Measurements from ENCODE around the gene CES4A.

Gene CES4A

GRCh38 chr16:66996324-66996982 is 8.1 kb downstream of the CES4A start:
- peaks cover 9% of the 10 kb centered on the region for H3K4me1 Mint-ChIP-seq (ENCODE audit: low read depth)
- H3K9me3 Mint-ChIP-seq, result no peaks in the 10 kb centered on the region
- no peak overlapping the region for H3K4me3 Mint-ChIP-seq
- H3K36me3 Mint-ChIP-seq (ENCODE audit: low read depth), result no peaks in the 10 kb centered on the region
- no peak overlapping the region for H3K27ac Mint-ChIP-seq
- H3K27me3 Mint-ChIP-seq, result peaks cover 9% of the 10 kb centered on the region

DNA sequence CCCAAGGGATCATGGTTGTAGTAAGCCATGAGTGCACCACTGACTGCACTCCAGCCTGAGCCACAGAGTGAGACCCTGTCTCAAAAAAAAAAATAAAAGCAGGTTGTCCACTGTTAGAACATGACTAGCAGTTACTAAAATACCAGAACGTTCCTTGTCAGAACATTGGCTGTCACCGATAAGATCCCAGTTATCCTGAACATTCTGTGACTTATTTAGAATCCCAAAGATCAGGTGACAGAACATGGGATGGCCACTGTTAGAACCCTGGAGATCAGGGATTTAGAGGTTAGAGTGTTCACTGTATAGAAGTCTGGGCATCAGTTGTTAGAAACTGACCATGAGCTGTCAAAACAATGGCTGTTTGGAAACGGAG is 8.6 kb downstream of the CES4A start:
- peaks cover 9% of the 10 kb centered on the region for H3K27me3 Mint-ChIP-seq
- H3K4me3 Mint-ChIP-seq, result no peak overlapping the region
- H3K9me3 Mint-ChIP-seq, result no peaks in the 10 kb centered on the region
- no peaks in the 10 kb centered on the region for H3K36me3 Mint-ChIP-seq (ENCODE audit: low read depth)
- H3K27ac Mint-ChIP-seq, result no peak overlapping the region
- H3K4me1 Mint-ChIP-seq (ENCODE audit: low read depth), result peaks cover 13% of the 10 kb centered on the region

DNA sequence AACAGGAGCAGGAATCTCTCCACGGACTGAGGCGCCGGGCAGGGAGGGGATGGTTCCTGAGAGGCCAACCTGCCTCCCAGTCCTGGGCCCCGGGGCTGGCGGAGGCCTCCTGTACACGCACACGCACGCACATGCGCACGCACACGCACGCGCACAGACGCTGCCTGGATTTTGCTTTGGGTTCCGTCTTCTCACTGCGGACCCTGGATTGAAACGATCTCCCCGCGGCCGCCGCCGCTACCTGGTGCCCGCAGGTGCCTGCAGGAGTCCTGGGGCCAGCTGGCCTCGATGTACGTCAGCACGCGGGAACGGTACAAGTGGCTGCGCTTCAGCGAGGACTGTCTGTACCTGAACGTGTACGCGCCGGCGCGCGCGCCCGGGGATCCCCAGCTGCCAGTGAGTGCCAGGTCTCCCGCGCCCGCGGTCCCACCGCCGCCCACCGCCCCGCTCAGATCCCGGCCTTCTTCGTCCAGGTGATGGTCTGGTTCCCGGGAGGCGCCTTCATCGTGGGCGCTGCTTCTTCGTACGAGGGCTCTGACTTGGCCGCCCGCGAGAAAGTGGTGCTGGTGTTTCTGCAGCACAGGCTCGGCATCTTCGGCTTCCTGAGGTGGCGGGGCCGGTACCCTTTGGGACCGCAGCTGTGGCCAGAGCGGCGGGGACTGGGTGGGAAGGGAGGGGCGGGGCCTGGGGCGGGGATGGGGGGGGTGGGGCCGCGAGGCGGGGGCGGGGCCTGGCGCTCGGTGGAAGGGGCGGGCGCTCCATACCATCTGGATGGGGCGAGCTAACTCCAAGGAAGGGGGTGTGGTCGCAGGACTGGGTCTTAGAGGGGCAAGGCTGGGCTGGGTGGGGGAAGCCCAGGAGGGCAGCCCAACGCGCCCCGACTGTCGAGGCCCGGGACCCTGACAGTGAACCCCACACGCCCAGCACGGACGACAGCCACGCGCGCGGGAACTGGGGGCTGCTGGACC is 12.3 kb downstream of the CES4A start:
- peaks cover 9% of the 10 kb centered on the region for H3K27me3 Mint-ChIP-seq
- H3K9me3 Mint-ChIP-seq, result no peaks in the 10 kb centered on the region
- no peaks in the 10 kb centered on the region for H3K36me3 Mint-ChIP-seq (ENCODE audit: low read depth)
- H3K4me1 Mint-ChIP-seq (ENCODE audit: low read depth), result peaks cover 13% of the 10 kb centered on the region
- H3K4me3 Mint-ChIP-seq, result peak overlapping the region; percentile 59
- H3K27ac Mint-ChIP-seq, result peak overlapping the region; percentile 22

GRCh38 chr16:67001726-67002125 is 13.3 kb downstream of the CES4A start:
- peaks cover 9% of the 10 kb centered on the region for H3K27me3 Mint-ChIP-seq
- H3K4me1 Mint-ChIP-seq (ENCODE audit: low read depth), result peaks cover 13% of the 10 kb centered on the region
- no peak overlapping the region for H3K27ac Mint-ChIP-seq
- H3K4me3 Mint-ChIP-seq, result peak overlapping the region; percentile 8
- no peaks in the 10 kb centered on the region for H3K9me3 Mint-ChIP-seq
- H3K36me3 Mint-ChIP-seq (ENCODE audit: low read depth), result no peaks in the 10 kb centered on the region

DNA sequence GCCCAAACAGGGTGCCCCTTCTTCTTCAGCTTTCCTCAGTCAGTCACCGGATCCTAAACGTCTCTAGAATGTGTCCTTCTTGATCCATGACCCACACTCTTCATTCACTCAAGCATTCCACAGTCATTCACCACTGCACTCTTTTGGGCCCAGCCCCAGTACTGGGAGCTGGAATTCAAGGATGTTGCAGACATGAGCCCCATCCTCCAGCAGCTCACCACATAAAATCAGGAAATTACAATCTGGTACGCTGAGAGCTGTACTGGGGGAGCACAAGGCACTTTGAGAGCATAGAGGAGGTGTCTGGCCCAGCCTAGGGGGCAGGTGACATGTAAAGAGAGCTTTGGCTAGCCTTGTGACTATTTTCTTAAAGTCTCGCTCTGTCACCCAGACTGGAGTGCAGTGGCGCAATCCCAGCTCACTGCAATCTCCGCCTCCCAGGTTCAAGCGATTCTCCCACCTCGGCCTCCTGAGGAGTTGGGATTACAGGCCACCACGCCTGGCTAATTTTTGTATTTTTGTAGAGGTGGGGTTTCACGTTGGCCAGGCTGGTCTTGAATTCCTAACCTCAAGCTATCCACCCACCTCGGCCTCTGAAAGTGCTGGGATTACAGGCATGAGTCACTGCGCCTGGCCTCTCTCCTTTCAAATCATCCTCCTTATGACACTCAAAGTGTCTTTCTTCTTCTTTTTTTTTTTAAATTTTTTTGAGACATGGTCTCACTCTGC is 18.7 kb downstream of the CES4A start:
- no peak overlapping the region for H3K4me3 Mint-ChIP-seq
- H3K36me3 Mint-ChIP-seq (ENCODE audit: low read depth), result no peaks in the 10 kb centered on the region
- H3K4me1 Mint-ChIP-seq (ENCODE audit: low read depth), result no peaks in the 10 kb centered on the region
- no peaks in the 10 kb centered on the region for H3K9me3 Mint-ChIP-seq
- H3K27ac Mint-ChIP-seq, result peak overlapping the region; percentile 34
- no peaks in the 10 kb centered on the region for H3K27me3 Mint-ChIP-seq

- H3K27me3 Mint-ChIP-seq, result no peaks in the 10 kb centered on the region
- H3K27ac Mint-ChIP-seq, result no peak overlapping the region
- H3K36me3 Mint-ChIP-seq (ENCODE audit: low read depth), result no peaks in the 10 kb centered on the region
Observed at GRCh38 chr16:67009158-67009557, 20.8 kb downstream of the CES4A start.

DNA sequence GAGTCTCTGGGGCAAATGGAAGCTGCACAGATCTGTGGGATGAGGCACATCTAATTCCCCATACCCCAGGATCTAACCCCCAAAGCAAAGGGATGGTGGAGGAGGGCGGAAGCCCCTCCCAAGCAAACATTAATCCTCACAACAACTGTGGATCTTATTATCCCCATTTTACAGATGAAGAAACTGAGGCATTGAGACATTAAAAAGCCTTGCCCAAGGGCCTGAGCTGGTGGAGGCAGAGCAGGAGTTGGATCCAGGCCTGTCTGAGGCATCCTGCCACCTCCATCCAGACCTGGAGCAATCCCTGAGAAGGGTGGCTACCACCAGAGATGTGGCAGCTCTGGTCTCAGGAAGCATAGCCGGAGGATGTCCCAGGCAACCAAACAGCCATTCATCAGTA is 22.9 kb downstream of the CES4A start:
- Mint-ChIP-seq H3K4me3 (no peak overlapping the region), H3K9me3 (no peaks in the 10 kb centered on the region), H3K27me3 (peaks cover 6% of the 10 kb centered on the region), H3K27ac (no peak overlapping the region), H3K36me3 (ENCODE audit: low read depth) (no peaks in the 10 kb centered on the region), H3K4me1 (ENCODE audit: low read depth) (peaks cover 14% of the 10 kb centered on the region)

More at GRCh38 chr16:67009158-67009557, 20.8 kb downstream of the CES4A start:
- Mint-ChIP-seq H3K4me1 (ENCODE audit: low read depth) (peaks cover 4% of the 10 kb centered on the region), H3K4me3 (no peak overlapping the region), H3K9me3 (no peaks in the 10 kb centered on the region)

DNA sequence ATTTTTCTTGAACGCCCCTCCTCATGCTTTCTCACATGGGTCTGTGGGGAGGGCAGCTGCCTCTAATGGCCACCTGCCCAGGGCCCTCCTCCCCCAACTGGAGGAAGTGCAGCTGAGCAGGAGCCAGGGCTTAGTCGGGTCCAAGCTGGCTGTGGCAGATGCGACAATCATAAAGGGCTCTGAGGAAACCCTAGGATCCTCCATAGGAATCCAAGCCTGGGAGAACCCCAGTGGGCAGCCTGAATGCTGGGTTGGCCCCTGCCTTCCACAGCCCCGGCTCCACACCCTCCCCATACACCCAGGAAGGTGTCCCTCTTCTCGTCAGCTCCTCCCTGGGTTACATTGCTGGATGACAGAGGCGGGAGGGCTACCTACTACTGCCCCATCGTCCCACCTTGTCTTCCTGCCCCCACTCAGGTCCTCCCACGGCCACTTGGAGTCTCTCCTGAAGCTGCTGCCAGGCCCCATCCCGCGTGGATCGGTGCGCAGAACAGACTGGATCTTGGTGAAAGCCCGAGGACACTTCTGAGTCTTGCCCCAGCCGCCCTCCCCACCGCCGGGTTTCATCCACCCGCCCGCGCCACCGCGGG is 24.9 kb downstream of the CES4A start:
- Mint-ChIP-seq H3K4me3 (peak overlapping the region; percentile 76), H3K36me3 (ENCODE audit: low read depth) (no peaks in the 10 kb centered on the region), H3K27me3 (peaks cover 6% of the 10 kb centered on the region), H3K9me3 (no peaks in the 10 kb centered on the region), H3K4me1 (ENCODE audit: low read depth) (peaks cover 14% of the 10 kb centered on the region), H3K27ac (no peak overlapping the region)

DNA sequence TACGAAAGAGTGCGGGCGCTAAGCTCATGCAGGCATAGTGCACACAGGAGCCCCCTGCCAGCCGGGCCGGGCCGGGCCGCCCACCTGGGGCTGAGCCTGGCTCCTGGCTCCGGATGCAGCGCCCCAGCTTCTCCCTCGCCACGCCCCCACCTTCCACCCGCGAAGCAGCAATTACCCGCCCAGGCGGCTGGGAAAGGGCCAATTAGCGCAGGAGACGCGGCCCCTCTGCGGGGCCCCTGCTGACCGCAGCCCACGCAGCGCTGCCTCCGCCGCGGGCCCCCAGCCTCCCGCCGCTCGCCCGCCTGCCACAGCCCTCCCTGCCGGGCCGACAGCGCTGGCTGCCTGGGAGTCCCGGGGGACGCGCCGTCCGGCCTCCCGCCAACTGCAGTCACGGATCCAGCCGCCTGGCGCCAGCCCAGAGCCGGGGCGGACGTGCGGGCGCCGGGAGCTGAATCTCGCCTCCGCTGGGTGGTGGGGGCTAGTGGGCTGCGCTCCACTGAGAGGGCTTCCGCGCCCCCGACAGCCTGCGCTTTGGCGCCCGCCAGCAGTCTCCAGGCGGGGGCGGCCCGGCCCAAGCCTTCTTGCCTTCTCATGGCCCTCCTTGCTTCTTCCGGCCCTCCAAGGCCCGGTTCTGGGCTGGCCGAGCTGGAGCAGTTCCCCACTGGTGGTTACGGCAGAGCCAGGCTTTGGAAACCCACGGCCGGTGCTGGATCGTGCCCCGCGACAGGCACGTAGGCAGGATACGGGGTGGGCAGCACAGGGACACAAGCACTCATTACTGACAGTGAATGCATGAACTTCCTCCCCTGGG is 25.6 kb downstream of the CES4A start:
- Mint-ChIP-seq H3K4me1 (ENCODE audit: low read depth) (peaks cover 14% of the 10 kb centered on the region), H3K27ac (peak overlapping the region; percentile 71), H3K36me3 (ENCODE audit: low read depth) (no peaks in the 10 kb centered on the region), H3K9me3 (no peaks in the 10 kb centered on the region), H3K27me3 (peaks cover 6% of the 10 kb centered on the region), H3K4me3 (peak overlapping the region; percentile 79)

- Mint-ChIP-seq H3K4me1 (ENCODE audit: low read depth) (peaks cover 14% of the 10 kb centered on the region), H3K36me3 (ENCODE audit: low read depth) (no peaks in the 10 kb centered on the region), H3K4me3 (peak overlapping the region; percentile 79), H3K9me3 (no peaks in the 10 kb centered on the region), H3K27ac (peak overlapping the region; percentile 71), H3K27me3 (peaks cover 6% of the 10 kb centered on the region)
Observed at GRCh38 chr16:67014634-67015312, 26.4 kb downstream of the CES4A start.

- Mint-ChIP-seq H3K4me3 (peak overlapping the region; percentile 8), H3K27me3 (peaks cover 6% of the 10 kb centered on the region), H3K4me1 (ENCODE audit: low read depth) (peaks cover 14% of the 10 kb centered on the region), H3K36me3 (ENCODE audit: low read depth) (no peaks in the 10 kb centered on the region), H3K9me3 (no peaks in the 10 kb centered on the region), H3K27ac (peak overlapping the region; percentile 26)
Observed at GRCh38 chr16:67015313-67015731, 26.9 kb downstream of the CES4A start.

DNA sequence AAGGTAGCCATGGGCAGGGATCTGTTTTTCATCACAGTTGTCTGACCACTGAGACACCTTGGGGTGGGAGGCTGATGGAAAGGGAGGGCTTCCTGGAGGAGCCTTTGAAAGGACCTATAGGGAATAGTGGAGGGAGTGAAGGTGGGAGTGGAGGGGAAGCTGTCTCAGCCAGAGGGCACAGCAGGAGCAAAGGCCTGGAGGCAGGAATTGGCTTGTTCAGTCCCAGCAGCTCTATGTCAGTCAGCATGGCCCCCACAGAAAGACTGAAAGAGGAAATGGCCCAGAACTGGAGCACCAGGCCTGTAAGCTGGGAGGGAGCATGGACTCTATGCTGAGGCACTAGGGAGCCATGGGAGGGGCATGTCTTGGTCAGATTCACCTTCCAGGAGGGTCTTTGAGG is 27.8 kb downstream of the CES4A start:
- Mint-ChIP-seq H3K4me3 (no peak overlapping the region), H3K4me1 (ENCODE audit: low read depth) (peaks cover 14% of the 10 kb centered on the region), H3K27ac (no peak overlapping the region), H3K9me3 (no peaks in the 10 kb centered on the region), H3K36me3 (ENCODE audit: low read depth) (no peaks in the 10 kb centered on the region), H3K27me3 (peaks cover 6% of the 10 kb centered on the region)

GRCh38 chr16:67016681-67017420 is 28.5 kb downstream of the CES4A start:
- Mint-ChIP-seq H3K4me3 (no peak overlapping the region), H3K4me1 (ENCODE audit: low read depth) (peaks cover 14% of the 10 kb centered on the region), H3K27me3 (peaks cover 6% of the 10 kb centered on the region), H3K27ac (no peak overlapping the region), H3K9me3 (no peaks in the 10 kb centered on the region), H3K36me3 (ENCODE audit: low read depth) (no peaks in the 10 kb centered on the region)
